ENCODE data around the gene CXCL3.

DNA sequence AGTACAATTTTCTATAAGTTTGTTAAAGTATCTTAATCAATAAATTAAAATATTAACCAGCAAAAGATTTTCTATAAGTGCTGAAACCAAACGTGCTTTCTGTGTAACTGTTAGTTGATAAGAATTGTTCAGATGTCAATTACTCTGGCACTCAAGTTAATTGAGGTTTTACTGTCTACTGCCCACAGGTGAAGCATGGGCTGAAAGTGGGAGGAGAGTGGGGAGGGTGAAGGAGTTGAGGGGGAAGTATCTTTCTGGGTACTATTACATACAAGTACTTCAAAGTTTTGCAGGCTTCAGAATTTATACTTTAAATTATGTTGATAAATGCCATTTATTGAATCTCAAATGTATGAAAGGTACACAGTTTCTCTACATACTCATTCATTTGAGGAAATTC, 19.1 kb upstream of the CXCL3 start:
- TF ChIP-seq CTCF (IDR thresholded peaks at IDR 0.05) (no peak), POLR2A (IDR thresholded peaks at IDR 0.05) (no peak)
